Neuronal stem cell (in vitro differentiated cells): ENCODE results near the gene ARHGAP5.

Experiments
- DNase-seq: peaks from one replicate; pipeline ENCODE4 v3.0.0-alpha.2; 2013; ENCODE audit warnings: low spot score
- H2AFZ ChIP-seq: one replicate; pipeline ENCODE4 v1.6.1; 2013; ENCODE audit warnings: mild to moderate bottlenecking, low read length, inconsistent platforms
- H2AK5ac ChIP-seq: 2 replicates; pipeline ENCODE4 v1.6.1; 2013; ENCODE audit warnings: low read depth, mild to moderate bottlenecking, inconsistent platforms, low read length, moderate library complexity, mixed read lengths
- H2BK120ac ChIP-seq: 2 replicates; pipeline ENCODE4 v1.6.1; 2013; ENCODE audit warnings: low read depth, mild to moderate bottlenecking, inconsistent platforms, low read length, moderate library complexity, mixed read lengths
- H2BK12ac ChIP-seq: one replicate; pipeline ENCODE4 v1.6.1; 2013; ENCODE audit warnings: low read length, inconsistent platforms
- H2BK15ac ChIP-seq: 2 replicates; pipeline ENCODE4 v1.6.1; 2013; ENCODE audit warnings: mild to moderate bottlenecking, low read length, inconsistent platforms, mixed read lengths
- H2BK5ac ChIP-seq: one replicate; pipeline ENCODE4 v1.6.1; 2013; ENCODE audit warnings: inconsistent platforms, mild to moderate bottlenecking, low read length, moderate library complexity
- H3K14ac ChIP-seq: one replicate; pipeline ENCODE4 v1.6.1; 2013; ENCODE audit warnings: low read length, inconsistent platforms
- H3K18ac ChIP-seq: 2 replicates; pipeline ENCODE4 v1.6.1; 2013; ENCODE audit warnings: low read length, inconsistent platforms
- H3K23ac ChIP-seq: 2 replicates; pipeline ENCODE4 v1.6.1; 2013; ENCODE audit warnings: low read depth, mild to moderate bottlenecking, mixed read lengths, low read length, inconsistent platforms; ENCODE audit not compliant: poor library complexity
- H3K27ac ChIP-seq: replicated peaks from 3 replicates; pipeline ENCODE4 v1.5.1; 2013; ENCODE audit warnings: low read length, inconsistent platforms
- H3K27me3 ChIP-seq, 3 experiments: 2 replicates each; pipeline ENCODE4 v1.6.1; 2013; ENCODE audit warnings: low read length in 3 of 3, mild to moderate bottlenecking in 2 of 3, inconsistent platforms in 1 of 3, low read depth in 1 of 3, mixed read lengths in 1 of 3, moderate library complexity in 1 of 3; ENCODE audit not compliant: control insufficient read depth in 3 of 3, insufficient read depth in 3 of 3
- H3K36me3 ChIP-seq, 2 donors: replicated peaks in 1 of 2; 2 replicates each; pipeline ENCODE4 v1.6.1; 2013; ENCODE audit warnings: low read length in 2 of 2; ENCODE audit not compliant: control insufficient read depth in 2 of 2, insufficient read depth in 2 of 2
- H3K4ac ChIP-seq: 2 replicates; pipeline ENCODE4 v1.6.1; 2013; ENCODE audit warnings: inconsistent platforms, mild to moderate bottlenecking, low read length, moderate library complexity
- H3K4me1 ChIP-seq, 2 donors: 1 replicate in 1 of 2; 2 replicates in 1 of 2; pipeline ENCODE4 v1.6.1; 2013; ENCODE audit warnings: low read length in 2 of 2, low read depth in 1 of 2; ENCODE audit not compliant: control insufficient read depth in 2 of 2, insufficient read depth in 1 of 2
- H3K4me2 ChIP-seq: one replicate; pipeline ENCODE4 v1.6.1; 2013; ENCODE audit warnings: mild to moderate bottlenecking, low read length, inconsistent platforms; ENCODE audit not compliant: insufficient read depth, poor library complexity, severe bottlenecking
- H3K4me3 ChIP-seq, 2 donors: 2 replicates each; pipeline ENCODE4 v1.5.1; 2013; ENCODE audit warnings: low read length in 2 of 2, mild to moderate bottlenecking in 2 of 2, inconsistent platforms in 1 of 2, moderate library complexity in 1 of 2
- H3K79me1 ChIP-seq: one replicate; pipeline ENCODE4 v1.6.1; 2013; ENCODE audit warnings: low read depth, mild to moderate bottlenecking, inconsistent platforms, low read length, moderate library complexity
- H3K9ac ChIP-seq: one replicate; pipeline ENCODE4 v1.6.1; 2013; ENCODE audit warnings: mild to moderate bottlenecking, low read depth, low read length, inconsistent platforms; ENCODE audit not compliant: poor library complexity
- H3K9me3 ChIP-seq, 2 donors: replicated peaks in 1 of 2; 2 replicates each; pipeline versions ENCODE3 to v1.6.1; 2013; ENCODE audit warnings: low read length in 2 of 2, mild to moderate bottlenecking in 2 of 2, inconsistent platforms in 1 of 2, low read depth in 1 of 2, mixed read lengths in 1 of 2, moderate library complexity in 1 of 2; ENCODE audit not compliant: control insufficient read depth in 2 of 2, insufficient read depth in 1 of 2
- H4K8ac ChIP-seq: one replicate; pipeline ENCODE4 v1.6.1; 2013; ENCODE audit warnings: low read depth, mild to moderate bottlenecking, inconsistent platforms, low read length, moderate library complexity
- H4K91ac ChIP-seq: one replicate; pipeline ENCODE4 v1.6.1; 2013; ENCODE audit warnings: low read length, low read depth, mild to moderate bottlenecking, inconsistent platforms; ENCODE audit not compliant: poor library complexity
- WGBS, 2 donors: extraction: QIAGEN DNeasy Blood & Tissue Kit; methylation state at CpG; one replicate each; pipeline ENCODE4 v1.1.7; 2013; ENCODE audit warnings: missing lambda C conversion rate in 2 of 2, mixed read lengths in 1 of 2; ENCODE audit not compliant: insufficient read length in 2 of 2, insufficient replicate concordance in 1 of 2; ENCODE audit errors: extremely low coverage in 2 of 2; 5-methylcytosine and 5-hydroxymethylcytosine counted together

Gene ARHGAP5

GRCh38 chr14:32090686-32091085 is 13.6 kb downstream of the ARHGAP5 start:
- WGBS, 2 donors: no CpG with 5 or more reads among the region's 6 CpGs
- no peak for DNase-seq
- Histone ChIP-seq H3K27me3 (no peaks in the 10 kb centered on the region), H3K14ac (no peak overlapping the region), H2BK120ac (no peak overlapping the region), H3K9ac (no peak overlapping the region), H4K91ac (no peak overlapping the region), H3K9me3 (peaks cover 0 to 7% of the 10 kb centered on the region in 2 donors), H3K4me2 (no peak overlapping the region), H3K18ac (no peak overlapping the region), H2AFZ (no peak overlapping the region), H2AK5ac (no peak overlapping the region), H2BK15ac (no peak overlapping the region), H3K36me3 (peaks cover 4 to 58% of the 10 kb centered on the region in 2 donors), H3K4me3 (no peak overlapping the region), H3K79me1 (no peaks in the 10 kb centered on the region), H3K4me1 (peaks cover 3 to 6% of the 10 kb centered on the region in 2 donors), H3K23ac (no peak overlapping the region), H3K4ac (no peak overlapping the region), H2BK12ac (no peak overlapping the region), H2BK5ac (no peak overlapping the region), H4K8ac (no peak overlapping the region), H3K27ac (no peak overlapping the region)

DNA sequence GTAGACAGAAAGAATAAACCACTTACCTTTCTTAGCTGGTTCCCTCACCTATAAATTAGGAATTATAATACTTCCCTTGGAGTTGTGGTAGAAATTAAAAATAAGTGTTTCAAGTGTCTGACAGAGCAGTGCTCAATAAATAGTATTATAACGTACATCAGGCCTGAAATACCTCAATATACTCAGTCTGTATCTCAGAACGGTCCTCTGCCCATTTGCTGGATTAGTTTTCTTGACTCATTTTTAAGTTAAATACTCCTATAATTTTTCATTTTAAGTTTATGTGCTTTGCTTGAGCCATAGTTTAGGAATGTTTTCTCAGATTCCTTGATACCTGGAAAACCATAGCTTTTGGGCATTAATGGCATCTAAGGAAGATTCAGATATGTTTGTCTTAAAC is 22.4 kb downstream of the ARHGAP5 start:
- Histone ChIP-seq H3K36me3 (peaks cover 5 to 92% of the 10 kb centered on the region in 2 donors), H3K4me1 (no peaks in the 10 kb centered on the region), H2BK12ac (no peak overlapping the region), H3K4me3 (no peak overlapping the region), H4K8ac (no peak overlapping the region), H3K23ac (no peak overlapping the region), H3K27me3 (no peaks in the 10 kb centered on the region), H3K14ac (no peak overlapping the region), H3K4me2 (no peak overlapping the region), H3K4ac (no peak overlapping the region), H2BK5ac (no peak overlapping the region), H3K79me1 (peaks cover 4% of the 10 kb centered on the region), H3K18ac (no peak overlapping the region), H3K27ac (no peak overlapping the region), H3K9me3 (no peaks in the 10 kb centered on the region), H2AK5ac (no peak overlapping the region), H2BK120ac (no peak overlapping the region), H3K9ac (no peak overlapping the region), H4K91ac (no peak overlapping the region), H2AFZ (no peak overlapping the region), H2BK15ac (no peak overlapping the region)
- no CpG with 5 or more reads among the region's 2 CpGs for WGBS, 2 donors
- no peak for DNase-seq

DNA sequence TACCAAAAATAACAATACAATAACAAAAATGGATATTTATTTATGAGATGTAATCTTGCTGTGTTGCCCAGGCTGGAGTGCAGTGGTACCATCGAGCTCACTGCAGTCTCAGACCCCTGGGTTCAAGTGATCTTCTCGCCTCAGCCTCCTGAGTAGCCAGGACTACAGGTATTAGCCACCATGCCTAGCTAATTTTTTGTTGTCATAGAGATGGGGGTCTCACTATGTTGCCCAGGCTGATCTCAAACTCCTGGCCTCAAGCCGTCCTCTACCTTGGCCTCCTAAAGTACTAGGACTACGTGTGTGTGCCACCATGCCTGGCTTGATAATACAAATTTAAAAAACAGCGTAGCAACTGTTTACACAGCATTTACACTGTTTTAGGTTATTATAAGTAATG is 23.1 kb downstream of the ARHGAP5 start:
- H3K4me2 ChIP-seq: no peak overlapping the region
- WGBS, 2 donors: no CpG with 5 or more reads among the region's 5 CpGs

GRCh38 chr14:32102152-32102787 is 25.2 kb downstream of the ARHGAP5 start:
- no peak overlapping the region for H2BK5ac ChIP-seq
- H3K9ac ChIP-seq: no peak overlapping the region
- H2AFZ ChIP-seq: no peak overlapping the region
- H4K91ac ChIP-seq: no peak overlapping the region
- no peak overlapping the region for H3K27ac ChIP-seq
- no peak overlapping the region for H4K8ac ChIP-seq
- no peak overlapping the region for H2BK15ac ChIP-seq
- H3K4me1 ChIP-seq: no peaks in the 10 kb centered on the region
- H2AK5ac ChIP-seq: no peak overlapping the region
- H3K27me3 ChIP-seq: no peaks in the 10 kb centered on the region
- H3K18ac ChIP-seq: no peak overlapping the region
- whole genome bisulfite sequencing, 2 donors: no CpG with 5 or more reads among the region's 3 CpGs
- H3K23ac ChIP-seq: no peak overlapping the region
- H3K4me2 ChIP-seq: no peak overlapping the region
- no peak for DNase-seq
- H3K36me3 ChIP-seq: peaks cover 4 to 89% of the 10 kb centered on the region in 2 donors
- no peak overlapping the region for H2BK12ac ChIP-seq
- no peak overlapping the region for H2BK120ac ChIP-seq
- peaks cover 10% of the 10 kb centered on the region for H3K79me1 ChIP-seq
- H3K4ac ChIP-seq: no peak overlapping the region
- no peak overlapping the region for H3K4me3 ChIP-seq
- H3K9me3 ChIP-seq: no peaks in the 10 kb centered on the region
- no peak overlapping the region for H3K14ac ChIP-seq

More for the DNA sequence above, 23.1 kb downstream of the ARHGAP5 start:
- Histone ChIP-seq H3K4me3 (no peak overlapping the region), H3K27ac (no peak overlapping the region), H3K79me1 (peaks cover 4% of the 10 kb centered on the region), H3K9me3 (no peaks in the 10 kb centered on the region), H3K23ac (no peak overlapping the region), H3K9ac (no peak overlapping the region), H3K18ac (no peak overlapping the region), H2BK15ac (no peak overlapping the region), H2BK120ac (no peak overlapping the region), H4K8ac (no peak overlapping the region), H3K36me3 (peaks cover 5 to 92% of the 10 kb centered on the region in 2 donors), H2BK5ac (no peak overlapping the region), H3K27me3 (no peaks in the 10 kb centered on the region), H3K14ac (no peak overlapping the region), H3K4me1 (no peaks in the 10 kb centered on the region), H4K91ac (no peak overlapping the region), H2AK5ac (no peak overlapping the region), H2AFZ (no peak overlapping the region), H2BK12ac (no peak overlapping the region), H3K4ac (no peak overlapping the region)
- no peak for DNase-seq
